Keratinocyte (primary cell): ENCODE results near the gene FBXW12.

ENCODE experiments used
- CTCF ChIP-seq, 3 experiments: IDR thresholded peaks in 1 of 3; conservative IDR thresholded peaks in 1 of 3; optimal IDR thresholded peaks in 1 of 3; 2 replicates in 2 of 3; 3 replicates in 1 of 3; pipeline versions ENCODE3 to v1.5.1; 2011; ENCODE audit warnings: low read length in 3 of 3, mild to moderate bottlenecking in 3 of 3, moderate library complexity in 2 of 3, control low read depth in 1 of 3, inconsistent platforms in 1 of 3; ENCODE audit not compliant: insufficient read depth in 2 of 3; ENCODE audit errors: extremely low read depth in 1 of 3
- EZH2 ChIP-seq: IDR thresholded peaks from one replicate; pipeline ENCODE4 v1.6.1; 2012; ENCODE audit warnings: inconsistent platforms, mild to moderate bottlenecking, low read length, moderate library complexity

GRCh38 chr3:48405343-48405881 lies 33.4 kb downstream of the FBXW12 start:
- TF ChIP-seq EZH2 (no peak), CTCF (optimal IDR thresholded peaks at IDR 0.05 in 1 of 3, IDR thresholded peaks at IDR 0.05 in 1 of 3, conservative IDR thresholded peaks at IDR 0.05 in 1 of 3; ENCODE audit: extremely low read depth in 1 of 3, insufficient read depth in 2 of 3, low read length in 3 of 3) (no peak)
